Suprapubic skin (tissue), 3 donors: ENCODE results near the gene SH3BGRL2.

Source experiments
- EP300 ChIP-seq: sonication (generic); formaldehyde crosslinking; IDR thresholded peaks from one replicate; pipeline ENCODE4 v1.6.1; 2017; ENCODE audit warnings: antibody characterized with exemption
- POLR2A ChIP-seq, 2 donors: fragments of 450-650 bp; IDR thresholded peaks; one replicate each; pipeline ENCODE4 v1.6.1; 2017; ENCODE audit warnings: antibody characterized with exemption in 2 of 2, mild to moderate bottlenecking in 2 of 2, moderate library complexity in 2 of 2
- TF ChIP-seq, protein P1 (sequence below), 2 donors: fragments of 200-600 bp in 1 of 2; fragments of 450-650 bp in 1 of 2; sonication (generic) in 1 of 2; IDR thresholded peaks; one replicate each; pipeline ENCODE4 v1.5.1; 2016 to 2019; ENCODE audit warnings: antibody characterized with exemption in 2 of 2, mild to moderate bottlenecking in 1 of 2, moderate library complexity in 1 of 2

DNA sequence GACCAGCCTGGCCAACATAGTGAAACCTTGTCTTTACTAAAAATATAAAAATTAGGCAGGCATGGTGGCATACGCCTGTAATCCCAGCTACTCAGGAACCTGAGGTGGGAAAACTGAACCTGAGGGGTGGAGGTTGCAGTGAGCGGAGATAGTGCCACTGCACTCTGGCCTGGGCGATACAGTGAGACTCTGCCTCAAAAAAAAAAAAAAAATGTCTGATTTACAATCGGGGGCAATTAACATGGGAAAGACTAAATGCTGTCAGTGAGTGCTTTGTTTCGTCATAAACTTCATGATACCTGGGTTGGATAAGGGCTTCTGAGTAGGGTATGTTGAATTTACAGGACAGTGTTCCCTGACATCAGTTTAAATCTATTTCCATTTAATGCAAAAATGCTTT, 8.0 kb upstream of the SH3BGRL2 start:
- TF ChIP-seq, protein P1, sequence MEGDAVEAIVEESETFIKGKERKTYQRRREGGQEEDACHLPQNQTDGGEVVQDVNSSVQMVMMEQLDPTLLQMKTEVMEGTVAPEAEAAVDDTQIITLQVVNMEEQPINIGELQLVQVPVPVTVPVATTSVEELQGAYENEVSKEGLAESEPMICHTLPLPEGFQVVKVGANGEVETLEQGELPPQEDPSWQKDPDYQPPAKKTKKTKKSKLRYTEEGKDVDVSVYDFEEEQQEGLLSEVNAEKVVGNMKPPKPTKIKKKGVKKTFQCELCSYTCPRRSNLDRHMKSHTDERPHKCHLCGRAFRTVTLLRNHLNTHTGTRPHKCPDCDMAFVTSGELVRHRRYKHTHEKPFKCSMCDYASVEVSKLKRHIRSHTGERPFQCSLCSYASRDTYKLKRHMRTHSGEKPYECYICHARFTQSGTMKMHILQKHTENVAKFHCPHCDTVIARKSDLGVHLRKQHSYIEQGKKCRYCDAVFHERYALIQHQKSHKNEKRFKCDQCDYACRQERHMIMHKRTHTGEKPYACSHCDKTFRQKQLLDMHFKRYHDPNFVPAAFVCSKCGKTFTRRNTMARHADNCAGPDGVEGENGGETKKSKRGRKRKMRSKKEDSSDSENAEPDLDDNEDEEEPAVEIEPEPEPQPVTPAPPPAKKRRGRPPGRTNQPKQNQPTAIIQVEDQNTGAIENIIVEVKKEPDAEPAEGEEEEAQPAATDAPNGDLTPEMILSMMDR (IDR thresholded peaks at IDR 0.05), result no peak
- TF ChIP-seq POLR2A (IDR thresholded peaks at IDR 0.05) (no peak), EP300 (no peak)
